GM12872 (cell line): ENCODE results near the gene PDXK.

Experiments used
- TF ChIP-seq, protein P1 (sequence below): IDR thresholded peaks from 3 replicates; pipeline ENCODE4 v1.5.1; 2011; ENCODE audit warnings: low read depth, mild to moderate bottlenecking, low read length, moderate library complexity; ENCODE audit not compliant: insufficient read depth

Gene PDXK

GRCh38 chr21:43782431-43783097, 63.6 kb downstream of the PDXK start:
- TF ChIP-seq, protein P1, sequence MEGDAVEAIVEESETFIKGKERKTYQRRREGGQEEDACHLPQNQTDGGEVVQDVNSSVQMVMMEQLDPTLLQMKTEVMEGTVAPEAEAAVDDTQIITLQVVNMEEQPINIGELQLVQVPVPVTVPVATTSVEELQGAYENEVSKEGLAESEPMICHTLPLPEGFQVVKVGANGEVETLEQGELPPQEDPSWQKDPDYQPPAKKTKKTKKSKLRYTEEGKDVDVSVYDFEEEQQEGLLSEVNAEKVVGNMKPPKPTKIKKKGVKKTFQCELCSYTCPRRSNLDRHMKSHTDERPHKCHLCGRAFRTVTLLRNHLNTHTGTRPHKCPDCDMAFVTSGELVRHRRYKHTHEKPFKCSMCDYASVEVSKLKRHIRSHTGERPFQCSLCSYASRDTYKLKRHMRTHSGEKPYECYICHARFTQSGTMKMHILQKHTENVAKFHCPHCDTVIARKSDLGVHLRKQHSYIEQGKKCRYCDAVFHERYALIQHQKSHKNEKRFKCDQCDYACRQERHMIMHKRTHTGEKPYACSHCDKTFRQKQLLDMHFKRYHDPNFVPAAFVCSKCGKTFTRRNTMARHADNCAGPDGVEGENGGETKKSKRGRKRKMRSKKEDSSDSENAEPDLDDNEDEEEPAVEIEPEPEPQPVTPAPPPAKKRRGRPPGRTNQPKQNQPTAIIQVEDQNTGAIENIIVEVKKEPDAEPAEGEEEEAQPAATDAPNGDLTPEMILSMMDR, result no peak

DNA sequence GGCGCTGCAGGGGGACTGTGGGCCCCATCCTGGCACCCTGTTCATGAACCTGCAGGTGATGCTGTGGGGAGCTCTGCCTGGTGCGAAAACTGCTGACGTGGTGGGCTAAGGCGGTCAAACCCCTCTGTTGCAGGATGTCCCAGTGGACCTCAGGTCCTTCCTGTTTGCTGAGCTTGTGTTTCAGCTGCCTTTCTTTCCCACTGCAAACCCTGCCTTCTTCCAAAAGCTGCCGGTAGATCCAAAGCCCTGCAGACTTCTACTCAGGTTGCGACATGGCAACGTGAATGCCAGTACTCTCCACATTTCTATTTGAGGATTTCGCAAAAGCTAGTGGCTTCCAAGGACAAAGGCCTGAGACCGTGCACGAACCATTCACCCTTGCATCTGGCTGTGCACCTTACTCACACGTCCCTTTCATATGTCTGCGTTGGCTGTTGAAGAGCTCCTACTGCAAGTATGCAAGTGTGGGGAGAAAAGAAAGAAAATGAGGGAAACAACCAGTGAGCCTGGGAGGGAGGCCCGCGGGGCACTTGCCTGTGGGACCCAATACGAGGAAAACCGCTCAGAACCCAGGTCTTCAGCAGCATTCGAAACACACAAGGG, 64.3 kb downstream of the PDXK start:
- TF ChIP-seq, protein P1, result no peak

DNA sequence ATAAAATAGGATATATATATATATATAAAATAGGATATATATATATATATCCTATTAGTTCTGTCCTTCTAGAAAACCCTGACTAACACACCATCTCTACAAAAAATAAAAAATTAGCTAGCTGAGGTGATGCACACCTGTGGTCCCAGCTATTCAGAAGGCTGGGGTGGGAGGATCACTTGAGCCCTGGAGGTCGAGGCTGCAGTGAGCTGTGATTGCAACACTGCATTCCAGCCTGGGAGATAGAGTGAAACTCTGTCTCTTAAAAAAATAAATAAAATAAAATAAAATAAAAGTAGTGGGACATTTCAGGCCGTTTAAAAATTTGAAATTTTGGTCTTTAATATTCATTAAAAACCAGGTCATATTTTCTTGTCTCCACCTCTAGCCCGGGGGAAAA, 66.2 kb downstream of the PDXK start:
- TF ChIP-seq, protein P1, result no peak

- TF ChIP-seq, protein P1, result no peak
Observed at GRCh38 chr21:43786300-43786806, 67.4 kb downstream of the PDXK start.

DNA sequence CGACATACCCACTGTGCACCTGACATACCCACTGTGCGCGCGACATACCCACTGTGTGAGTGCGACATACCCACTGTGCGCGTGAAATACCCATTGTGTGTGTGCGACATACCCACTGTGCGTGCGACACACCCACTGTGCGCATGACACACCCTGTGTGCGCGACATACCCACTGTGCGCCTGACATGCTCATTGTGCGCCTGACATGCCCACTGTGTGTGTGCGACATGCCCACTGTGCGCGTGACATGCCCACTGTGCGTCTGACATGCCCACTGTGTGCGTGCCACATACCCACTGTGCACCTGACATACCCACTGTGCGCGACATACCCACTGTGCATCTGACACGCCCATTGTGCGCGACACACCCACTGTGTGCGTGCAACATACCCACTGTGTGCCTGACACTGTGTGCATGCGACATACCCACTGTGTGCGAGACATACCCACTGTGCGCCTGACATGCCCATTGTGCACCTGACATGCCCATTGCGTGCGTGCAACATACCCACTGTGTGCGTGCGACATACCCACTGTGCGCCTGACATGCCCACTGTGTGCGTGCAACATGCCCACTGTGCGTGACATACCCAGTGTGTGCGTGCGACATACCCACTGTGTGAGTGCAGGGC, 68.0 kb downstream of the PDXK start:
- TF ChIP-seq, protein P1, result no peak

DNA sequence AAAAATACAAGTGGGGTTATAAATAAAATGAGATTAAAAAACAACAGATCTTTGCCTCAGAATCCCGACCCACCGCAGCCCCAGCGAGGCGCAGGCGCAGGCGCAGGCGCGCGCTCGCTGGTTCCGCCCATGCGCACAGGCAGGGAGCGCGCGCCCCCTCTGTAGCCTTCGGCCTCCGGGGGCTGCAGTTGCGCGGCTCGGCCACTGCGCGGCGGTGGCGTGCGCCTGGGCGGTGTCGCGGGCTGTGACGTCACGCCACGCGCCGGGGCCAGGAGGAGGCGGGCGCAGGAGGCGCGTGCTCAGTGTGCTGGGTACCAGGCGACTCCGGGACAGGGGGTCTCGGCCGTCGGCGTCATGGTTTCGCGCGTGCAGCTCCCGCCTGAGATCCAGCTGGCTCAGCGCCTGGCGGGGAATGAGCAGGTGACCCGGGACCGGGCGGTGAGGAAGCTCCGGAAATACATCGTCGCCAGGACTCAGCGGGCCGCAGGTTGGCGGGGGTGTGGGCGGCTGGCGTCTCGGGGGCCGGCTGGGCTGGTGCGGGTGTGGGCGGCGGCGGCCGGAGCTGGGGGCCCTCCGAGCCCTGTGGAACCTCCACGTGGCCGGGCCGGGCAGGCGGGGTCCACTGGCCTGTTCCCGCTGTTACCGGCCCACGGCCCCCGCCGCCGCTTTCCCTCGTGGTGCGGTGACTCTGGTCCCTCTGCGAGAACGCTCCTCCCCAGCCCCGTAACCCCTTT, 70.5 kb downstream of the PDXK start, which contains the start of gene RRP1:
RRP1 (plus strand) TSS at position 302 of the 734 bp plus-strand sequence; CDS start at position 355, 53 bp downstream.
- TF ChIP-seq, protein P1, result peak; percentile 86; the same call in 2 of the 3 replicates
